HCT116 (cell line): Measurements from ENCODE around the gene SLC52A1.

Source experiments
- CEBPB ChIP-seq: IDR thresholded peaks from 2 replicates; pipeline ENCODE4 v1.6.1; 2012; ENCODE audit warnings: low read depth
- CTCF ChIP-seq, 3 experiments: fragments of 200-600 bp in 1 of 3; sonication (generic) in 1 of 3; IDR thresholded peaks in 2 of 3; conservative IDR thresholded peaks in 1 of 3; 2 replicates each; pipeline ENCODE4 v1.5.1; 2012 to 2017; ENCODE audit warnings: low read depth in 2 of 3, low read length in 2 of 3, antibody characterized with exemption in 1 of 3, borderline replicate concordance in 1 of 3, control low read depth in 1 of 3, mild to moderate bottlenecking in 1 of 3, mixed read lengths in 1 of 3, mixed run types in 1 of 3, moderate library complexity in 1 of 3; ENCODE audit not compliant: insufficient read depth in 1 of 3
- EGR1 ChIP-seq: IDR thresholded peaks from 2 replicates; pipeline ENCODE4 v1.6.1; 2012; ENCODE audit warnings: low read depth
- EZH2phosphoT487 ChIP-seq: fragments of 200-600 bp; IDR thresholded peaks from 2 replicates; pipeline ENCODE4 v1.6.1; 2018; ENCODE audit warnings: antibody characterized with exemption, borderline replicate concordance
- POLR2AphosphoS5 ChIP-seq: IDR thresholded peaks from 2 replicates; pipeline ENCODE4 v1.6.1; 2011; ENCODE audit warnings: mild to moderate bottlenecking, low read depth, low read length, moderate library complexity
- TCF7L2 ChIP-seq: IDR thresholded peaks from 2 replicates; pipeline ENCODE4 v1.7.0; 2011; ENCODE audit warnings: borderline replicate concordance, inconsistent platforms; ENCODE audit not compliant: insufficient read depth, insufficient read length; ENCODE audit errors: extremely low read depth
- TF ChIP-seq, protein P1 (sequence below): IDR thresholded peaks from 2 replicates; pipeline ENCODE4 v1.6.1; 2012; ENCODE audit warnings: low read depth
- TF ChIP-seq, protein P2 (sequence below): IDR thresholded peaks from 2 replicates; pipeline ENCODE4 v1.6.1; 2012

DNA sequence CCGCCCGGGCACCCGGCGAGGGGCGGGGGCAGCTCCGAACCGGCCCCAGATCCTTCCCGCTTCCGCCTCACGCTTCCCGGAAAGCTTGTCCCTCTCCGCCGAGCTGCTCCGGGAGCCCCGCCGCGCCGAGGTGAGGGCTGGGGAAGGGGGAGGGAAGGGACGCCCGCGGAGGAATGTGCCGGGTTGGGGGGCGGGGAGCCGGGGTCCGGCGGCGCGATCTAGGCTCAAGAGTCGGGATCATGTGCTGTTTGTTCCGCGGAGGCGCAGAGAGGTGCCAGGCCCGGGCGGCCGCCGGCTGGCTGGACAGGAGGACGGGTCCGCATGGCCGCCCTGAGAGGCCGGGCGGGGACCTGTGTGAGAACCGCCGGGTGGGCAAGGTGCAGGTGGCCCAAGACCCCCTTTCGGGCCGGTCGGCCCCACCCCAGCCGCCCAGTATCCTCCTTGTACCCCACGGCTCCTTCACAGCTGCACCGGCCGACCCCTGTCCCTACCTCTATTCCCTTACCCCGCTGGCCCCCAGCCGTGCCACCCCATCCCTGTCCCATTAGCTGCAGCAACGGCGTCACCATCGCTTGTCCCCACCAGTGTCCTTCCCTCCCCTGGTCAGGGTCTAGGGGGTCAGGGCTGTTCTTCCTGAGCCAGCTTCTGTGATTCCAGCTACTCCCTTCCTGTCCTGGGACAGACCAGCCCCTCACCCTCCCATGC, 37.0 kb downstream of the SLC52A1 start:
- TF ChIP-seq, protein P1, sequence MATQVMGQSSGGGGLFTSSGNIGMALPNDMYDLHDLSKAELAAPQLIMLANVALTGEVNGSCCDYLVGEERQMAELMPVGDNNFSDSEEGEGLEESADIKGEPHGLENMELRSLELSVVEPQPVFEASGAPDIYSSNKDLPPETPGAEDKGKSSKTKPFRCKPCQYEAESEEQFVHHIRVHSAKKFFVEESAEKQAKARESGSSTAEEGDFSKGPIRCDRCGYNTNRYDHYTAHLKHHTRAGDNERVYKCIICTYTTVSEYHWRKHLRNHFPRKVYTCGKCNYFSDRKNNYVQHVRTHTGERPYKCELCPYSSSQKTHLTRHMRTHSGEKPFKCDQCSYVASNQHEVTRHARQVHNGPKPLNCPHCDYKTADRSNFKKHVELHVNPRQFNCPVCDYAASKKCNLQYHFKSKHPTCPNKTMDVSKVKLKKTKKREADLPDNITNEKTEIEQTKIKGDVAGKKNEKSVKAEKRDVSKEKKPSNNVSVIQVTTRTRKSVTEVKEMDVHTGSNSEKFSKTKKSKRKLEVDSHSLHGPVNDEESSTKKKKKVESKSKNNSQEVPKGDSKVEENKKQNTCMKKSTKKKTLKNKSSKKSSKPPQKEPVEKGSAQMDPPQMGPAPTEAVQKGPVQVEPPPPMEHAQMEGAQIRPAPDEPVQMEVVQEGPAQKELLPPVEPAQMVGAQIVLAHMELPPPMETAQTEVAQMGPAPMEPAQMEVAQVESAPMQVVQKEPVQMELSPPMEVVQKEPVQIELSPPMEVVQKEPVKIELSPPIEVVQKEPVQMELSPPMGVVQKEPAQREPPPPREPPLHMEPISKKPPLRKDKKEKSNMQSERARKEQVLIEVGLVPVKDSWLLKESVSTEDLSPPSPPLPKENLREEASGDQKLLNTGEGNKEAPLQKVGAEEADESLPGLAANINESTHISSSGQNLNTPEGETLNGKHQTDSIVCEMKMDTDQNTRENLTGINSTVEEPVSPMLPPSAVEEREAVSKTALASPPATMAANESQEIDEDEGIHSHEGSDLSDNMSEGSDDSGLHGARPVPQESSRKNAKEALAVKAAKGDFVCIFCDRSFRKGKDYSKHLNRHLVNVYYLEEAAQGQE, result no peak
- TF ChIP-seq POLR2AphosphoS5 (0 out of 2 replicates have a peak, but pooled peaks have one; percentile 1), TCF7L2 (no peak), CTCF (IDR thresholded peaks at IDR 0.05 in 2 of 3, conservative IDR thresholded peaks at IDR 0.05 in 1 of 3; ENCODE audit: borderline replicate concordance in 1 of 3, insufficient read depth in 1 of 3, low read depth in 2 of 3, low read length in 2 of 3) (no peak), EGR1 (no peak), CEBPB (no peak), EZH2phosphoT487 (no peak)
- TF ChIP-seq, protein P2, sequence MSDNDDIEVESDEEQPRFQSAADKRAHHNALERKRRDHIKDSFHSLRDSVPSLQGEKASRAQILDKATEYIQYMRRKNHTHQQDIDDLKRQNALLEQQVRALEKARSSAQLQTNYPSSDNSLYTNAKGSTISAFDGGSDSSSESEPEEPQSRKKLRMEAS, result no peak
